GM18508 (cell line): Measurements from ENCODE around the gene EMC10.

ENCODE experiments used
- ATAC-seq: cut with Tn5 transposase; IDR thresholded peaks from one replicate; pipeline ENCODE4 v1.9.1; 2021; ENCODE audit warnings: moderate number of reproducible peaks; ENCODE audit not compliant: insufficient read depth, unreplicated experiment

Gene EMC10

GRCh38 chr19:50536662-50537305 lies 60.5 kb downstream of the EMC10 start:
- ATAC-seq = no peak

GRCh38 chr19:50537306-50537685 lies 61.0 kb downstream of the EMC10 start:
- no peak for ATAC-seq

GRCh38 chr19:50537769-50538230 lies 61.5 kb downstream of the EMC10 start:
- ATAC-seq = no peak
